GM21717 (cell line): ENCODE results near the gene ASB4.
"Not testable (repeated sequence)": the region's sequence is repeated elsewhere in the genome, so short reads cannot be mapped to it uniquely, and the experiment has no call there.

Source experiments
- ATAC-seq: cut with Tn5 transposase; IDR thresholded peaks from one replicate; pipeline ENCODE4 v1.9.1; 2021; ENCODE audit warnings: mild to moderate bottlenecking, moderate library complexity; ENCODE audit not compliant: unreplicated experiment

ASB4 gene, protein sequence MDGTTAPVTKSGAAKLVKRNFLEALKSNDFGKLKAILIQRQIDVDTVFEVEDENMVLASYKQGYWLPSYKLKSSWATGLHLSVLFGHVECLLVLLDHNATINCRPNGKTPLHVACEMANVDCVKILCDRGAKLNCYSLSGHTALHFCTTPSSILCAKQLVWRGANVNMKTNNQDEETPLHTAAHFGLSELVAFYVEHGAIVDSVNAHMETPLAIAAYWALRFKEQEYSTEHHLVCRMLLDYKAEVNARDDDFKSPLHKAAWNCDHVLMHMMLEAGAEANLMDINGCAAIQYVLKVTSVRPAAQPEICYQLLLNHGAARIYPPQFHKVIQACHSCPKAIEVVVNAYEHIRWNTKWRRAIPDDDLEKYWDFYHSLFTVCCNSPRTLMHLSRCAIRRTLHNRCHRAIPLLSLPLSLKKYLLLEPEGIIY

DNA sequence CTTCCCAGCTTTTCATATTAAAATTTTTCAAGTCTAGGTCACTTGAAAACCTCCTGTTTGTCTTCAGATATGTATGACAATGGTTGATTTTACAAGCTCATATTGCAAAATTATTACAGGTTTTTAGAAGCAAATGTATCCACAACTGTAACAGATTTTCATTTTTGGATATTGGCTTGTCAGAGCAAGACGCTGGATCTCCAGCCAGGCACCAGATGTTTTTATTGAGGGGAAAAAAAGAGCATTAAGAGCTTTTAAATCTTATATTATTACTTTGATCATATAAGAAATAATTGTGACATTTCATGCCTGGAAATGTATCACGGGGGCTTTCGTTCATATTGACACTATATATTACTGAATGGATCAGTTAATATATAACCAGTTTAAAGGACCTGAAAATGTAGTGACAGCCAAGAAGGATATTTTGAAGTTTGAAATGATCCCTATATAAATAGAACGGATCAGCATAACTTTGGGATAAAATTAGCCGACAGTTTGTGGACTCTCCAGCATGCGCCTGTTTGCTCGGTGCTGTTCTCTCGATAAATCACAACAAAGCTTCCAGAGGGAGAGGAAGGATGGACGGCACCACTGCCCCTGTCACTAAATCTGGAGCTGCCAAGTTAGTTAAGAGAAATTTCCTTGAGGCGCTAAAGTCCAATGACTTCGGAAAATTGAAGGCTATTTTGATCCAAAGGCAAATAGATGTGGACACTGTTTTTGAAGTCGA lies at the start of gene ASB4:
ASB4 (plus strand) TSS at position 553 of the 733 bp plus-strand sequence; CDS start at position 582, 29 bp downstream.
- no peak for ATAC-seq

DNA sequence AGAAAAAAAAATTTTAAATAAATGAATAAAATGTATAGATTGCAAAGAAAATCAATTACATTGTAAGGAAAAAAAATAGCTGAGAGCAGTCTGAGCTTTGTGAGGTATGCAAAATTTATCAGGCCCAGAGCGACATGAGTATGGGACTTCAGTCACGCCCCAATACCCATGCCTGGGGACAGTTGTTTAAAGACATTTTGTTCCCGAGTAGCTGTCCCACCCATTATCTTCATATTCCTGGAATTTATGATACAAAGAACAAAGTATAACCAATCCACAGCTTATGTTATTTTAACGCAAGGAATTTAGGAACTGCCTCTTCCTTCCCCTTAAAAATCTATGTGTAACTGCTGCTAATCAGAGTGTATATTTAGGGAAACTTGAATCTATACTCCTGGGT lies 49.3 kb upstream of the ASB4 start:
- ATAC-seq = no peak

DNA sequence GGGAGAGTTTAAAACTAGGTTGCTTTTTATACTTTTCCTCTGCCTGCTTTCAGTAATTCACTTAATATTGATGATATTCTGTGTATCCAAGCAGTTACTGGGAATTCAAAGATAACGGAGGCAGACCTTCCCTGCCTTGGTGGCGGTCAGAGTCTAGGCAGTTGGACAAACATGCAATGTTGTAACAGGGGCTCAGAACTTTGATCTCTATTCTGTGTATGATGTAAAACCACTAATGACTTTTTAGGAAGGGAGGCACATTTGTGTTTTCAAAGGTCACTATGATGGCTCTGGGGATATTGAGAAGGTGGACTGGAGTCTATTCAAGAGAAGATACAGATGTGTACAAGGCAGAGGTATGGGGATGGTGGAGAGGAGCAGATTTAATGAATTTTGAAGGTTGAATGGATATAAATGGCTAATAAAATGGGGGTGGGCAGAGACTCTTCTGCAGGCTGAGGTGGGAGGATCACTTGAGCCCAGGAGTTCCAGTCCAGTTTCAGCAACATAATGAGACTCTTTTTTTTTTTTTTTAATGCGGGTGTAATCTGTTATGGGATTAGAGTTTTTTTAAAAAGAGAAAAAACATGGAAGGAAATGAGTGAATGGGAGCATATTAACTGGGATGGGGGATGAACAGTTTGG lies 45.2 kb upstream of the ASB4 start:
- no peak for ATAC-seq

DNA sequence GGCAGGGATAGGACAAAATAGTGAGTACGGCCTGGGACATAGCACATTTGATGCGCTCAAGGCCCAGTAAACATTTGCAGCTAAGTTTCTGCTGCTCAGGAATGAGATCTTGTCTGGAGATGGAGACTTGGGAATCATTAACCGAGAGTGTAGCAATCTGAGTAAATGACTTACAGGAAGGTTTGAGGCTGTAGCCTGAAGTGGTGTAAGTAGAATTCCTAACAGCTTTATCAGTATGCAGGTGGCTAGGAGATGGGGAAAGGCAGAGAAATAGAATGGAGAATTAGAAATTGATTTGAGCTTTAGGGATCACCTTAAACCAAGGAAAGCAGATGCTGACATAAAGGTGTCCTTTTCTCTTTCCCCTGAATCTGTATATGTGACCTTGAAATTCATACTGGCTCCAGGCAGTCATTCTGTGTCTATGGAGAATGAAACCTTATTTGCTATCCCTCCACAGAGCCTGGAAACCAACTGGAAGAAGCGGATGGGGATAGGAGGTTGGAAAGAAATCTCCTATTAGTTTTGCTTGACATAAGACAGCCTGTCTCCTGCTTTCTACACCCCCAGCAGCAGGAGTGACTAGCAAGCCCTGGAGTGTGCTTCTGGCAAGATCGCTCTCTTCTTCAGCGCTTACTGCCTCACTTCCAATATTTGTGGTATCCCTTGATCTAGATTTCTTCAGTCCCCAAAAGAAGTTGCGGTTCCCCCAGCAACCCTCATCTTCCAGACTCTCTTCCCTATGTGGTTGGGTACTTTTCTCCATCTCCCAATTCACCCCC lies 44.5 kb upstream of the ASB4 start:
- no peak for ATAC-seq

DNA sequence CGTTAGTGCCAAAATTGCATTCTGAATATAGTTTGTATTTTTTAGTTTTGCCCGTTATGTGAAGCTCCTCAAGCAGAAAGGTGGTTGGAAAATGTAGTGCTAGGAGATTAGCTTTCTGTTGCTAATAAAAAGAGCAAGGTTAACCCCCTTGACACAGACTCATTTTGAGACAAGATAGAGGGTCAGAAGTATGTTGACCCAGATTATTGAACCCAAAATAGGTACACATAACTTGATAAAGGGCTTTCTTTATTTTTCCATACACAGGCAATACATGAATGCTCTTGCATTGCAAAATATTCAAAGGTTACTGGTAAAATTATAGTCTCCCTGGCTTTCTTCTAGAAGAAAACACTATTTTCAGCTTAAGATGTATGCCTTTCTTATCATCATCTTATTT lies 40.9 kb upstream of the ASB4 start:
- ATAC-seq = no peak

DNA sequence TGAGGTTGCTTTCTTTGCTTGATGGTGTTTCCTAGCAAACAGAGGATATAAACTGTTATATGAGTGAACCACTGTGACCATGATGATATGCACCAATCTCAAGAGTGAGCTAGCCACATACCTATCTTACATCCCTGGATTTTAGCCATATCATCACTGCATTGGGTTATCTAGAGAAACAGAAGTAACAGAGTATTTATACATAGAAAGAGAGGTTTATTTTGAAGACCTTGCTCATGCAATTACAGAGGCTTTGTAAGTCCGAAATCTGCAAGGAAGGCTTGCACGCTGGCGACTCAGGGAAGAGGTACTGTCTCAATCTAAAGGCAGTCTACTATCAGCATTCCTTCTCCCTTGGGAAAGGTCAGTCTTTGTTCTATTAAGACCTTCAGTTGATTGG lies 39.1 kb upstream of the ASB4 start:
- no peak for ATAC-seq

DNA sequence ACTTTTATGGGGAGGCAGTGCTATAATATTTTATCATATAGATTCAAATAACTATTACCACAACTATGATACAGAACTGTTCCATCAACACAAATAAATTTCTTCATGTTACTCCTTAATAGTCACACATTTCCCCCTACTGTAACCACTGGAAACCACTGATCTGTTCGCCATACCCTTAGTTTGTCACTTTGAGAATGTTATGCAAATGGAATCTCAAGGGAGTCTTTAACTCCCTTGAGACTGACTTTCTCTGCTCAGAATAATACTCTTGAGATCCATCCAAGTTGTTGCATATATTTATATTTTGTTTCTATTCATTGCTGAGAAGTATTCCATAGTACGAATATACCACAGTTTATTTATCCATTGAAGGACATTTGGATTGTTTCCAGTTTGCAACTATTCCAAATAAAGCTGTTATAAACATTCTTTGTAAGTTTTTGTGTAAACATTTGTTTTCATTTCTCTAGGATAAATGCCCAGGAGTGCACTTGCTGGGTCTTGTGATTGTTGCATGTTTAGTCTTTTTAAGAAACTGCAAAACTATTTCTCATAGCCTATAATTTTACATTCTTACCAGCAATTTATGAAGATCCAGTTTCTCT lies 31.2 kb upstream of the ASB4 start:
- ATAC-seq = no peak

DNA sequence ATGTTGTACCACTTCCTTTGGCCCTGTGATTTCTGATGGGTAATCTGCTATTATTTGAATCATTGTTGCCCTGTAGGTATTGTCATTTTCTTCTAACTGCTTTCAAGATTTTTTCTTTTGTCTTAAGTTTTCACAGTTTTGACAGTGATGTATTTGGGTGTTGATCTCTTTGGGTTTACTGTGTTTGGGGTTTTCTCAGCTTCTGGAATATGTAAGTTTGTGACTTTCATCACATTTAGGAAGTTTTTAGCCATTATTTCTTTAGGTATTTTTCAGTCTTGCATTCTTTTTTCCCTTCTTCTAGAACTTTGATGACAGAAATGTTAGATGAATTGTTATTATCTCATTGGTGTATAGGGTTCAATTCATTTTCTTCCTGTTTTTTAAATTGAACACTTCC lies 27.8 kb upstream of the ASB4 start:
- ATAC-seq = no peak

DNA sequence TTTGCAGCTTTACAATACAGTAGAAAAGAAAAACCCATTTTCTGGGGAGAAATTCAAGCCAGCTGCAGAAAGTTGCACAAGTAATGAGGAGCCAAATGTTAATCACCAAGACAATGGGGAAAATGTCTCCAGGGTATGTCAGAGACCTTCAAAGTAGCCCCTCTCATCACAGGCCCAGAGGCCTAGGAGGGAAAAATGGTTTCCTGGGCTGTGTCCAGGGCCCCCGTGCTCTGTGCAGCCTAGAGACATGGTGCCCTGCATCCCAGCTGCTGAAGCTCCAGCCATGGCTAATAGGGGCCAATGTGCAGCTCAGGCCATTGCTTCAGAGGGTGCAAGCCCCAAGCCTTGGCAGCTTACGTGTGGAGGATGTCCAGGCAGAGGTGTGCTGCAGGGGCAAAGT lies 25.1 kb upstream of the ASB4 start:
- ATAC-seq = not testable (repeated sequence)

DNA sequence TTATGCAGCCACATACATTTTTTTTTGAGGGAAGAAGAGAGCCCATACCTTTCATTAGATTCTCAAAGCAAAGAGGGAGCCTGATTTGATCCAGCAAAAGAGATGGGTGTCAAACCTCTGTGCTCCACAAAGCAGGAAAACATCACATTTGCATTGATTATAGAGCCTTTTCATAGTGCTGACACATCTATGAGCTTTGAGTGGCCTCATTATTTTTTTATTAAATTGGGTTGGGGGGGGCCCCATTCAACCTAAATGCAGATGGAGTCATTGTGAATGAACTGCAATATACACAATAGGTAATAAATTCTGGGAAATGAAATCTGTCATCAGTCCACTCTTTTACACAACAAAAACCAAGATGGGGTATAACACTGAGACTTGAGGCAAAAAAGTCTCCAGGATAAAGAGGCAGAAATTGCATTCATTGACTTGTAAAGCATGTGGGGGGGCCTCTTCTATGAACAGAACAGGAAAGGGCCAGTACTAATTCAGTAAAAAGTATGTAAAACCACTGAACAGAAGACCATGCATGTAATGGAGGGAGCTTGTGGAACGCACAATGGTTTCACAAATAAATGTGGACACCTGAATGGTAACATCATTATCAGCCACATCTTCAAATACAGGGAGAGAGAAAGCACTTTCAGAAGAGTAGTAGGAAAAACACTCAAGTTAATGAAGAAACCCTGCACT lies 17.7 kb upstream of the ASB4 start:
- ATAC-seq = no peak

DNA sequence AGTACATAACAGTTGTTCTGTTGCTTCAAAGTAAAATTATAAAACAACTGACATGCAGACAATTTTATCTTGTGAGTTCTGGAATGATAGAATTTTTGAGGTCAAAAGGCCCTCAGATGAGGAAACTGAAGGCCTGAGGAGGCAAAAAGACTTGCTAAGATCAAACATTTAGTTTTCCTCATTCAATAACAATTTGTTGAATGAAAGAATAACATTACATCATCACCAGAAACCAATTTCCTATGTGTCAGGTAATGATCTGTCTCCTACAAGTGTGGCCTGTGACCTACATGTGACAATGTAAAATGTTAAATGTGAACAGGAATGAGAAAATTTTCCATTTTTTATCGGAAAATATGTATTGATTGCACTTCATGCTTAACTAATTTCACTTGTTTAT lies 16.6 kb upstream of the ASB4 start:
- no peak for ATAC-seq

DNA sequence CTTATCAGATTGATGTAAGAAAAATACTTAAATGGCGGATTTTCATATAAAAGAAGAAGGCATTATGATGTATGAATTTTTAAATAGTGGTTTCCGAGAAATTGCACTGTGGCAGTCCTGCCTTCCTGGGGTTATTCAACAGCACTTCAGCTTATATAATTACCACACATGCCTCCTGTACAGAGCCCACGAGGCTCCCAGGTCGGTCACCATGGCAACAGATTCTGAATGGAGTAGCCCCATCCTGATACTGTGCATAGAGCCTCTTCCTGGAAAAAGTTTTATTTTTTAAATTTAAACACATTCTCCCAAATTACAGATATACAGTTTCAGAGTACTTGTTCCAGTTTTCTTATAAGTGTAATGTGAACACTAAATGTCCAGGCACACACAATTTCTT lies 15.9 kb upstream of the ASB4 start:
- no peak for ATAC-seq

DNA sequence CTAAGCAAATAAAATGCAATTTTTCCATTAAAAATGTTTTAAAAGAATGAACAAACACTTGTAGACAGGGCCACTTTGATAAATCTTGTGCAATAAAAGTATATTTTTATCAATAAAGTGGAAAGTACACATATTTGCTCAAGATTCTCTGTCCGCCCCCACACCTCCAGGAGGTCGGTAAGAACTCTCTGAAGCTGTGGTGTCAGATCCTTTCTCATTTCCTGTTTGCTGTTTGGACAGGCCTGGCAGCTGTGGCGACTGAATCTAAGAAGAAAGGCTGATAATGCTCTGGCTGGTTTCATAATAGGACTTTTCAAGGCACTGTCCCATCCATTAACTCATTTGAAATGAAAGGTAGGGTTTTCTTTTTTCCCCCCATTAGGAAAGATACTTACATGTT lies 15.3 kb upstream of the ASB4 start:
- ATAC-seq = peak; percentile 99

DNA sequence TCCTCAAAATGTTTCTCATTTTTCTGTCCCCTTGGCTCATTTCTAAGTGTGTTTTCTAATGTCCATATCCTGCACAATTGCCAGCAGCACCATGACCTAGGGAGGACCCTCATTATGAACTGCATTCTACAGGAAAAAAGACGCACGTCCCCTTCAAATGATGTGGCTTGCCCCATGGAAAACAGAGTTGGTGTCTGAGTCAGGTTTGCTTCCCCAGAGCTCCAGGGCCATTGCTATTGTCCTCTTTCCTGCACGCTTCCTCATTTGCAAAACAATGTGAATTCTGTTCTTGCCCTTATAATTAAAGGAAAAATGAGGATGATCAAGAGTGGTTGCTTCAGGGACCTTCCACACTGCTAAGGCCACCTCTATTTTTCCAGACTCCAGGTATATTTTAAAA lies 14.7 kb upstream of the ASB4 start:
- no peak for ATAC-seq

DNA sequence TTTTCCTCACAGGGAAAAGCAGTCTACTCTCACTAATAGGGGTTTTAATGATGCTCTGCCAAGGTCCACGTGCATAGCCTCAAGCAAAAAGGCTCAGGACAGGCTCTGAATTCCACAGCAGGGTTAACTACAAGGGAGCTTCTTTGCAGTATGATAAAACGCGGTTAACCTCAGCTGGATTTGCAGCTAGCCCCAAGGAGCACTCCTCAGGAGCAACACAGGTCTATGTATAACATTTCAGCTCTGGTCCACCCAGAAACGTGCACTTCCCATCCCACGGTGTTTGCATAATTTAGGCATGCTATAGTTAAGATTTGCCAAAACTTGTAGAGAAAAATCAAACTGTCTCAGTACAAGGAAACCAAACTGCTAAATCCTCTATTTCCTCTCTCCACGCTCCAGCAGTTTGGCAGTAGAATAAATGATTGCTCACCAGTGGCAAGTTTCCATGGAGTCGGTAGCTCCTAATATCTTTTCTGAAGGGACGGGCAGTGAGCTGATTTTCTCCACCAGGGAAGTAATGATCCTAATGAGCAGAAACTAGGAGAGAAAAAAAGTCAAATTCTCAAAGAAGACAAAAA lies 13.1 kb upstream of the ASB4 start:
- ATAC-seq = no peak

DNA sequence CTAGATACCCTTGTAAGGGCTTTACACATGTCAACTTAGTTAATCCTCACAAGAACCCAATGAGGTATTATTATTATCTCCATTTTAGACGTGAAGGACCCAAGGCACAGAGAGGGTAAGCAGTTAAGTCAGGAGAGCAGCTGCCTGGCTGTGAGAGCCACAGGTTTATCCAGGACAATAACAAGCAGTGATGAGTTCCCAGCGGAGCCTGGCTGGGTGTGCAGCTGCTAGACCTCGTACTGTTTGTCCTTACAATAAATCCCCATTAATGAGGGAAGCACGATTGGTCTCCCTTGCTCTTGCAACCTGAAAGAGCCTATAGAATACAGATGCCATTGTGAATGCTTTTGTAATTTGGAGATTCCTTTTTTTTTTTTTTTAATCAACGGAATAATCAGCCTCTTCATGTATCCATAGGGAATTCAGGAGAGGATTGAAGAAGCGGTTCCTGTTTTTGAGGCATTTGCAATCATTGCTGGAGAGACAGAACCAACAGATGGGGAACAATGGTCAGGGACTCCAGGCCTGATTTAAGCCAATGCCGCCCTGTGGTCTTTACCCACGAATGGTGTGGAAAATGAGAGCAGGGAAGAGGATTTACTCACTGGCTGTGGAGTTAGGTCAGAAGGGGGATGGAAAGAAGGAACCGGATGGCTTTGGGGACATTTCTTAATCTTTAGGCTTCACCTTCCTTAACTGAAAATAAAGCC lies 12.3 kb upstream of the ASB4 start:
- no peak for ATAC-seq

DNA sequence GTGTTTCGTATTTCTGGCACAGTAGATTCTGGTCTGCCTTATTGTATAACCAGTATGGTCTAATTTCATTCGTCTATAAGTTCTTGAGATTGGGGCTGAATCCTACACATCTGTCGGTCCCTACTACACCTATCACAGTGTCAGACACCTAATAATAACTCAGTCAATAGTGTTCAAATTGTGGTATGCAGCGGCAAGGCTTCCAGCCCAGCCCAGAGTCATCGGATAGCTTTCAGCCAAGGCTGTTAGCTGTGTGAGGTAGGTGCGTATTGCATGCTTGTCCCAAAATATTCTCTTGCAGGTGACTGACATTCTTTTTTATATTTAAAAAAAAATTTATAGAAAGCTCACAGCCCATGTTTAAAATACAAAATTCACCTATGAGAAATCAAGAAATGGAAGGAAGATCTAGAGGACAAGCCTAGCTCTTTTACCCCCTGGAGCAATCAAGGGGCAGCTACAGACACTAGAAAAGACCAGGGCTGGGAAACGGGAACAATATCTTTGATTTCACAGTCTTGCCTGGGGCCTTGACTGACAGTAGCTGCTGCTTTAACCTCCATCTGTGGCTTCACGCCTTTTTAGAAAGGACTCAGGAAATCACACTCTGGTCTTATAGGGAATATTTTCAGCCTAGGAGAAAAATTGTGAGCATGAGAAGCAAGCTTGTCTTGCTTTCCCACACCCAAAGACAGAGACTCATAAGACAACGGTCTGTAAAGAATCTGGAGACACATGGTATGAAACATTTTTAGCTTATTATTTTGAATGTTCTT lies 9.5 kb upstream of the ASB4 start:
- no peak for ATAC-seq

DNA sequence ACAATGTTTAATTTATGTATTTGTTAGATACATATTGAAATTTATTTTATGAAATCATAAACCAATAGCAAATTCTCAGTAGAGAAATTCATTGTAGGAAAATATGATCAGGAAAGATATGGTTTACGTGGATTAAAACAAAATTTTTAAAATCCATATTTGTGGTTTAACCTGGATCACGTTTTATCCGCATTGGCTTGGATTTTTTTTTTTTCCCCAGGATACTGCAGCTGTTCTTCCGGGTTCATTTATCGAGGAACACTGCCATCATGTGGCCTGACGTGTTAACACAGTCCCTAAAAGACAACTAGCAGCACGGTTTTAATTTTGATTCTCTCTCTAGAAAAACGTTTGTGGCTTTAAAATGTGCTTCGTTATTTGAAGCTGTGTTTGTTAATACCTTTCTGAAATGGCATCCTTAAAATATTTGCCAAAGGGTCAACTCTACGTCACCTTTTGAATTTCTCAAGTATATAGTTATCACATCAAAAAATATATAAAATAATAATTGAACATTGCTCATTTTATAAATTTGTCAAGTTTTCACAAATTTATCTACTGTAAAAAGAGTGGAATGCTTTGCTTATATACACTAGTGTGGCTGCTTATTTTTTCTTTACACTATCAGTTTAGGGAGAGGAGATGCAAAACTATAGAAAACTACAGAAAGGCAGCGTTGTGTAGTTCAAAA lies 8.7 kb upstream of the ASB4 start:
- ATAC-seq = peak; percentile 80
